GM19240 (cell line): ENCODE measurements around the gene ZBTB44.
"Not testable (repeated sequence)": the region's sequence is repeated elsewhere in the genome, so short reads cannot be mapped to it uniquely, and the experiment has no call there.

Experiments used
- DNase-seq: peaks from one replicate; pipeline ENCODE4 v3.0.0; 2011; ENCODE audit warnings: low spot score; ENCODE audit not compliant: insufficient read length

ZBTB44 gene

GRCh38 chr11:130249929-130250328, 64.8 kb downstream of the ZBTB44 start:
- DNase-seq: not testable (repeated sequence)

GRCh38 chr11:130249371-130249770, 65.3 kb downstream of the ZBTB44 start:
- no peak for DNase-seq

- no peak for DNase-seq
Measured at GRCh38 chr11:130247319-130247718, 67.4 kb downstream of the ZBTB44 start.

- DNase-seq: no peak
Measured at GRCh38 chr11:130246738-130247137, 68.0 kb downstream of the ZBTB44 start.

- no peak for DNase-seq
Measured at GRCh38 chr11:130246270-130246669, 68.4 kb downstream of the ZBTB44 start.

- DNase-seq: not testable (repeated sequence)
Measured at GRCh38 chr11:130245375-130245774, 69.3 kb downstream of the ZBTB44 start.

GRCh38 chr11:130244848-130245247, 69.9 kb downstream of the ZBTB44 start:
- DNase-seq: no peak

GRCh38 chr11:130243816-130244215, 70.9 kb downstream of the ZBTB44 start:
- DNase-seq: no peak

- no peak for DNase-seq
Measured at GRCh38 chr11:130241713-130242112, 73.0 kb downstream of the ZBTB44 start.

GRCh38 chr11:130237282-130238006, 77.3 kb downstream of the ZBTB44 start:
- no peak for DNase-seq

GRCh38 chr11:130234315-130234714, 80.4 kb downstream of the ZBTB44 start:
- no peak for DNase-seq

- not testable (repeated sequence) for DNase-seq
Measured at GRCh38 chr11:130233888-130234287, 80.8 kb downstream of the ZBTB44 start.

- DNase-seq: not testable (repeated sequence)
Measured at GRCh38 chr11:130233486-130233885, 81.2 kb downstream of the ZBTB44 start.

- DNase-seq: no peak
Measured at GRCh38 chr11:130227373-130227772, 87.3 kb downstream of the ZBTB44 start.

GRCh38 chr11:130223291-130223971, 91.3 kb downstream of the ZBTB44 start:
- DNase-seq: no peak

GRCh38 chr11:130220311-130221035, 94.2 kb downstream of the ZBTB44 start:
- DNase-seq: no peak

- DNase-seq: no peak
Measured at GRCh38 chr11:130219148-130219547, 95.6 kb downstream of the ZBTB44 start.

- no peak for DNase-seq
Measured at GRCh38 chr11:130218501-130219070, 96.1 kb downstream of the ZBTB44 start.

GRCh38 chr11:130217133-130218031, 97.3 kb downstream of the ZBTB44 start:
- DNase-seq: no peak

- DNase-seq: no peak
Measured at GRCh38 chr11:130216591-130217132, 98.1 kb downstream of the ZBTB44 start.

GRCh38 chr11:130216221-130216550, 98.5 kb downstream of the ZBTB44 start:
- no peak for DNase-seq
